Uterus (tissue), 2 donors: ENCODE results near the gene HCFC2.
"Not testable (repeated sequence)": the region's sequence is repeated elsewhere in the genome, so short reads cannot be mapped to it uniquely, and the experiment has no call there.

Source experiments
- CTCF ChIP-seq, 4 experiments: fragments of 200-600 bp in 2 of 4; fragments of 450-650 bp in 2 of 4; sonication (generic) in 2 of 4; IDR thresholded peaks; one replicate each; pipeline ENCODE4 v1.5.1; 2016 to 2019; ENCODE audit warnings: antibody characterized with exemption in 4 of 4, mild to moderate bottlenecking in 2 of 4, moderate library complexity in 1 of 4
- POLR2A ChIP-seq, 2 donors: fragments of 450-650 bp; IDR thresholded peaks; one replicate each; pipeline ENCODE4 v1.6.1; 2016; ENCODE audit warnings: antibody characterized with exemption in 2 of 2, mild to moderate bottlenecking in 1 of 2, moderate library complexity in 1 of 2

GRCh38 chr12:104030596-104030995 lies 33.7 kb upstream of the HCFC2 start:
- not testable (repeated sequence) for TF ChIP-seq CTCF, POLR2A (IDR thresholded peaks at IDR 0.05)
